Tibial artery (tissue), 4 donors: ENCODE measurements around the gene TTC28.

Experiments
- DNase-seq, 2 donors: peaks; one replicate each; pipeline ENCODE4 v3.0.0-alpha.2; 2019
- H3K27ac ChIP-seq, 2 donors: fragments of 200-600 bp; sonication (generic) in 1 of 2; 1 replicate in 1 of 2; 2 replicates in 1 of 2; pipeline ENCODE4 v1.5.1; 2018 to 2019; ENCODE audit warnings: mild to moderate bottlenecking in 1 of 2
- H3K27me3 ChIP-seq, 2 donors: fragments of 200-600 bp; sonication (generic) in 1 of 2; one replicate each; pipeline versions ENCODE4 v1.5.1 to v1.6.0; 2016 to 2019
- H3K36me3 ChIP-seq, 3 donors: fragments of 200-600 bp; sonication (generic) in 2 of 3; one replicate each; pipeline ENCODE4 v1.5.1; 2016 to 2019; ENCODE audit warnings: mild to moderate bottlenecking in 2 of 3
- H3K4me1 ChIP-seq, 4 donors: fragments of 200-600 bp; sonication (generic) in 2 of 4; 1 replicate in 3 of 4; 2 replicates in 1 of 4; pipeline ENCODE4 v1.5.1; 2016 to 2019
- H3K4me3 ChIP-seq, 2 donors: fragments of 200-600 bp; sonication (generic) in 1 of 2; 1 replicate in 1 of 2; 2 replicates in 1 of 2; pipeline ENCODE4 v1.5.1; 2018 to 2019; ENCODE audit warnings: mild to moderate bottlenecking in 2 of 2
- H3K9me3 ChIP-seq, 3 donors: fragments of 200-600 bp; sonication (generic) in 1 of 3; one replicate each; pipeline ENCODE4 v1.5.1; 2016 to 2019
- CTCF ChIP-seq, 2 experiments: fragments of 200-600 bp in 1 of 2; fragments of 450-650 bp in 1 of 2; IDR thresholded peaks; one replicate each; pipeline ENCODE4 v1.5.1; 2017 to 2019; ENCODE audit warnings: antibody characterized with exemption in 2 of 2, mild to moderate bottlenecking in 1 of 2, moderate library complexity in 1 of 2
- intact Hi-C: fragments of 100-400 bp; cut with DNase I; formaldehyde crosslinking; loops from one replicate; pipeline ENCODE4 v1.15.0; 2023; ENCODE audit warnings: low total_unique reads

TTC28 gene

GRCh38 chr22:27978802-27979201 is 700.8 kb downstream of the TTC28 start:
- H3K36me3 ChIP-seq, result peaks cover 11 to 23% (median 19%) of the 10 kb centered on the region in 3 donors
- intact Hi-C loops, result no loop called here
- H3K4me1 ChIP-seq, result peaks cover 0 to 1% (median 0%) of the 10 kb centered on the region in 4 donors
- no peak overlapping the region for H3K4me3 ChIP-seq
- no peaks in the 10 kb centered on the region for H3K27me3 ChIP-seq
- TF ChIP-seq CTCF (IDR thresholded peaks at IDR 0.05), result no peak
- H3K9me3 ChIP-seq, result no peaks in the 10 kb centered on the region
- H3K27ac ChIP-seq, result no peak overlapping the region
- DNase-seq, result no peak

GRCh38 chr22:27978317-27978716 is 701.3 kb downstream of the TTC28 start:
- Histone ChIP-seq H3K36me3 (peaks cover 11 to 18% (median 15%) of the 10 kb centered on the region in 3 donors), H3K4me3 (no peak overlapping the region), H3K27me3 (no peaks in the 10 kb centered on the region), H3K27ac (no peak overlapping the region), H3K9me3 (no peaks in the 10 kb centered on the region), H3K4me1 (peaks cover 0 to 6% (median 0%) of the 10 kb centered on the region in 4 donors)
- no peak for DNase-seq
- intact Hi-C loops, result no loop called here
- TF ChIP-seq CTCF (IDR thresholded peaks at IDR 0.05), result no peak

- H3K4me3 ChIP-seq, result no peak overlapping the region
- peaks cover 0 to 9% (median 0%) of the 10 kb centered on the region in 4 donors for H3K4me1 ChIP-seq
- H3K9me3 ChIP-seq, result peaks cover 0 to 4% (median 0%) of the 10 kb centered on the region in 3 donors
- H3K27me3 ChIP-seq, result no peaks in the 10 kb centered on the region
- peaks cover 0 to under 1% (median 0%) of the 10 kb centered on the region in 3 donors for H3K36me3 ChIP-seq
- intact Hi-C loops, result no loop called here
- TF ChIP-seq CTCF (IDR thresholded peaks at IDR 0.05), result no peak
- no peak for DNase-seq
- H3K27ac ChIP-seq, result no peak overlapping the region
Measured at GRCh38 chr22:27976586-27976985, 703.1 kb downstream of the TTC28 start.

- intact Hi-C loops, result no loop called here
Measured at GRCh38 chr22:27975381-27976013, 704.1 kb downstream of the TTC28 start.

GRCh38 chr22:27973846-27974245 is 705.8 kb downstream of the TTC28 start:
- H3K27me3 ChIP-seq, result no peaks in the 10 kb centered on the region
- TF ChIP-seq CTCF (IDR thresholded peaks at IDR 0.05), result no peak
- H3K36me3 ChIP-seq, result peaks cover 0 to 14% (median 7%) of the 10 kb centered on the region in 3 donors
- DNase-seq, result no peak
- peaks cover 4 to 5% (median 4%) of the 10 kb centered on the region in 3 donors for H3K9me3 ChIP-seq
- no peak overlapping the region for H3K27ac ChIP-seq
- no peak overlapping the region for H3K4me3 ChIP-seq
- intact Hi-C loops, result no loop called here
- peaks cover 0 to 9% (median 0%) of the 10 kb centered on the region in 4 donors for H3K4me1 ChIP-seq

More at GRCh38 chr22:27975381-27976013, 704.1 kb downstream of the TTC28 start:
- Histone ChIP-seq H3K27me3 (no peaks in the 10 kb centered on the region), H3K4me1 (peaks cover 0 to 9% (median 0%) of the 10 kb centered on the region in 4 donors), H3K36me3 (peaks cover 0 to 8% (median 3%) of the 10 kb centered on the region in 3 donors), H3K4me3 (no peak overlapping the region), H3K9me3 (peaks cover 2 to 4% (median 3%) of the 10 kb centered on the region in 3 donors), H3K27ac (no peak overlapping the region)
- no peak for TF ChIP-seq CTCF (IDR thresholded peaks at IDR 0.05)
- DNase-seq, result no peak
